Measurements from ENCODE around the gene SLC6A16.
A peak's percentile ranks its signal among the peaks of the same experiment; 100 is the strongest.
"Not testable (repeated sequence)": the region's sequence is repeated elsewhere in the genome, so short reads cannot be mapped to it uniquely, and the experiment has no call there.

The SLC6A16 gene

GRCh38 chr19:49301866-49302252 lies 23.1 kb downstream of the SLC6A16 start:
- Mint-ChIP-seq H3K27ac (no peak overlapping the region), H3K9me3 (peaks cover 17% of the 10 kb centered on the region)

DNA sequence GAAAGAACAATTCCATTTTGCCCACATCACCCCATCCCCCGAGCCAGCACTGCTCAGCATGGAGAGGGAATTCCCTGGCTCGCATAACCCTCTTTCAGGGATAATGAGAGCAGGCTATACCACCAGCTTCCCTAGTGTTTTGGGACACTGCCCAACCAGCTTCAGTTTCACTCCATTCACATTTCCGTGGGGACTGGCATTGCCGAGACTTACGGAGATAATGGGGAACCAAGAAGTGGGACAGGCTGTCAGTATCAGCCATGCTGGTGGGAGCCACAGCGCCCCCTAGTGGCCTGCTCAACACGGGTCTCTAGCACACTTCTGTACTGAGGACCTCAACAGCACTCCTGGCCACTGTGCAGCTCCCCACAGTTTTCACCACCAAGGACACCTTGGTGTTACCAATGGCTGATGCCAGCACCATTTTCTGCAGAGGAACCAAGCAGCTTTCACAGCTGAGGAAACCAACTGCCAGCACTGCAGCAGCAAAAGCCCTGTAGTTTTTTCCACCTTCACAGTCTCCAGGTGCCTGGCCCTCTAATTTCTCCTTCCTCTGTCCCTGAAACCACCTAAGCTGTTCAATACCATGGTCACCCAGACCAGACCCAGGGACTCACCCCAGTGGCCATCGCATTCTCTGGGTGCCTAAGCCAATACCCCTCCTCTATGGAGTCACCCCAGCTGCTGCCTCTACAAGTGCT lies 23.7 kb downstream of the SLC6A16 start:
- Mint-ChIP-seq H3K27ac (no peak overlapping the region), H3K4me3 (no peak overlapping the region), H3K36me3 (ENCODE audit: low read depth) (peaks cover 36% of the 10 kb centered on the region), H3K4me1 (no peaks in the 10 kb centered on the region), H3K9me3 (peaks cover 17% of the 10 kb centered on the region), H3K27me3 (ENCODE audit: low read depth, poor library complexity) (peaks cover 9% of the 10 kb centered on the region)
- DNase-seq, result peak; percentile 87
- peak; percentile 93 for TF ChIP-seq CTCF (IDR thresholded peaks at IDR 0.05)

More at GRCh38 chr19:49301866-49302252, 23.1 kb downstream of the SLC6A16 start:
- Mint-ChIP-seq H3K4me1 (no peaks in the 10 kb centered on the region), H3K4me3 (no peak overlapping the region), H3K27me3 (ENCODE audit: low read depth, poor library complexity) (peaks cover 9% of the 10 kb centered on the region), H3K36me3 (ENCODE audit: low read depth) (peaks cover 36% of the 10 kb centered on the region)
- DNase-seq, result no peak
- no peak for TF ChIP-seq CTCF (IDR thresholded peaks at IDR 0.05)

- peaks cover 12% of the 10 kb centered on the region for H3K4me1 Mint-ChIP-seq
- H3K36me3 Mint-ChIP-seq (ENCODE audit: low read depth), result peaks cover 11% of the 10 kb centered on the region
- not testable (repeated sequence) for H3K27me3 Mint-ChIP-seq (ENCODE audit: low read depth, poor library complexity); H3K4me3 Mint-ChIP-seq; H3K9me3 Mint-ChIP-seq; H3K27ac Mint-ChIP-seq; DNase-seq
These were observed 26.3 kb downstream of the SLC6A16 start for GRCh38 chr19:49298653-49299052.

DNA sequence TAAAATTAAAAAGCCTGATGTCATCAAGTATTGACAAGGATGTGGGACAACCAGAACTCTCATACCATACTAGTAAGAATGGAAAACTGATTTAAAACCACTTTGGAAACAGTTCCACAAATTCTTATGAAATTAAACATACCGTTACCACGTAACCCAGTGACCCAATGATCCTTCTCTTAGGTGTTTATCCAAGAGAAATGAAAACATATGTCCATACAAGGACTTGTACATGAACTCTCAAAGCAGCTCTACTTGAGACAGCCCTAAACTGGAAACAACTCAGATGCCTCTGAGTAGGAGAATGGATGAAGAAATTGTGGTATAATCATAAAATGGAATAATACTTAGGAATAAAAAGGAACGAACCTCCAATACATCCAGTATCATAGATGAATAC lies 27.6 kb downstream of the SLC6A16 start:
- Mint-ChIP-seq H3K9me3 (peaks cover under 1% of the 10 kb centered on the region), H3K4me3 (no peak overlapping the region), H3K27me3 (ENCODE audit: low read depth, poor library complexity) (no peaks in the 10 kb centered on the region), H3K4me1 (peaks cover 12% of the 10 kb centered on the region), H3K36me3 (ENCODE audit: low read depth) (peaks cover 1% of the 10 kb centered on the region), H3K27ac (no peak overlapping the region)
- DNase-seq, result no peak
- no peak for TF ChIP-seq CTCF (IDR thresholded peaks at IDR 0.05)

DNA sequence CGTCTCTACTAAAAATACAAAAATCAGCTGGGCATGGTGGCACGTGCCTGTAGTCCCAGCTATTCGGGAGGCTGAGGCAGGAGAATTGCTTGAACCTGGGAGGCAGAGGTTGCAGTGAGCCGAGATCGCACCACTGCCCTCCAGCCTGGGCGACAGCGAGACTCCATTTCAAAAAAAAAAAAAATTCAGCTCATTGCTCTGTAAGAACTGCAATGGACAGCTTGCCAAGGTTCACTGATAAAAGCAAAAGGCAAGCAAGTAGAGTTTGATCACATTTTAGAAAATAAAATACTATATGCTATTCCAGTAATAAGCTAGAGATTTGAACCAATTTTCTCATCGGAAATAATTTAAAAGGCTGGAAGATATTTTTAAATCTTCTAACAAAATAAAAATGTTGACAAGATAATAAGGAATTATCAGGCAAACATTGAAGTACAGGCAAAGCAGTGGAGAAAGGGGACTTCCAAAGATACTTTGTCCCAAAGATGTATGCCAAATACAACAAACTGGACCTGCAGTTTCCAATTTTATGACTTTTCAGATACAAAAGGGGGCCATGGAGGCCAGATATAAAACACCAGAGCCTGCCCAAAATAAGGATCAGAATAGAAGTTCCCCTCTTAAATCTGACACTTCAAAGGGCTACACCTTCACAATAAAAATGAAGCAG lies 29.6 kb downstream of the SLC6A16 start:
- Mint-ChIP-seq H3K36me3 (ENCODE audit: low read depth) (no peaks in the 10 kb centered on the region), H3K27me3 (ENCODE audit: low read depth, poor library complexity) (no peaks in the 10 kb centered on the region), H3K4me1 (peaks cover 12% of the 10 kb centered on the region), H3K27ac (no peak overlapping the region), H3K9me3 (no peaks in the 10 kb centered on the region), H3K4me3 (no peak overlapping the region)
- TF ChIP-seq CTCF (IDR thresholded peaks at IDR 0.05), result no peak
- no peak for DNase-seq

DNA sequence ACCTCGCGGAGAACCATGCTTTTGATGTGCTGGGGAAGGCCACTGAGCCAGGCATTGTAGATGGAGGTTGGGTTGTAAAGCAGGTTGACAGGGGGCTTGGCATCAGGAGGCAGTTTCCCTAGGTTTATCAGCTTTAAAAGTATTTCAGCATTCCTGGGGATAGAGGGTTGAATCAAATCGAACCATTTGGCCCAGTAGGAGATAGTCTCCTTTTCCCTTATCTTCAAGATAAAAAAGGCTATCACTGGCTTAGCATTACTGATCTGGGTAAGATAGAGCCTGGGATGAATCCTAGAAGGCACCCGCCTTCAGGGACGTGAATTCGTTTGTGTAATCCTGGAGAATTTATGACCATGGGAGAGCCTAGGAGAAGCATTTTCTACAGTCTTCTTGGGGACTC lies 30.6 kb downstream of the SLC6A16 start:
- Mint-ChIP-seq H3K4me1 (peaks cover 12% of the 10 kb centered on the region), H3K27me3 (ENCODE audit: low read depth, poor library complexity) (no peaks in the 10 kb centered on the region), H3K27ac (peak overlapping the region; percentile 64), H3K9me3 (no peaks in the 10 kb centered on the region), H3K4me3 (no peak overlapping the region), H3K36me3 (ENCODE audit: low read depth) (no peaks in the 10 kb centered on the region)
- DNase-seq, result no peak
- no peak for TF ChIP-seq CTCF (IDR thresholded peaks at IDR 0.05)
